GM13976 (cell line): ENCODE results near the gene DOCK11.

Experiments used
- DNase-seq: peaks from one replicate; pipeline ENCODE4 v3.0.0; 2012; ENCODE audit warnings: low spot score
- CTCF ChIP-seq: IDR thresholded peaks from 2 replicates; pipeline ENCODE4 v1.5.1; 2012; ENCODE audit warnings: borderline replicate concordance, mild to moderate bottlenecking; ENCODE audit not compliant: insufficient read depth; ENCODE audit errors: extremely low read depth, missing control alignments, control extremely low read depth
- in situ Hi-C: fragments of 300-500 bp; cut with MboI; formaldehyde crosslinking; loops from one replicate; pipeline ENCODE4 v1.12.0; 2022; ENCODE audit warnings: low sequenced_read_pairs, mixed read lengths, inconsistent platforms; ENCODE audit not compliant: unreplicated experiment

Gene DOCK11

GRCh38 chrX:118652717-118653116 lies 157.1 kb downstream of the DOCK11 start:
- no peak for TF ChIP-seq CTCF
- DNase-seq: no peak
- in situ Hi-C loops: no loop called here

- DNase-seq: no peak
- no peak for TF ChIP-seq CTCF
- in situ Hi-C loops: no loop called here
These were observed 158.7 kb downstream of the DOCK11 start for GRCh38 chrX:118654331-118654730.

- TF ChIP-seq CTCF: no peak
- in situ Hi-C loops: no loop called here
- no peak for DNase-seq
These were observed 160.1 kb downstream of the DOCK11 start for GRCh38 chrX:118655561-118656246.

GRCh38 chrX:118657413-118657812 lies 161.8 kb downstream of the DOCK11 start:
- no peak for TF ChIP-seq CTCF
- DNase-seq: no peak
- in situ Hi-C loops: no loop called here

GRCh38 chrX:118660085-118660484 lies 164.5 kb downstream of the DOCK11 start:
- in situ Hi-C loops: no loop called here
- no peak for DNase-seq
- no peak for TF ChIP-seq CTCF

- no peak for TF ChIP-seq CTCF
- in situ Hi-C loops: no loop called here
These were observed 169.6 kb downstream of the DOCK11 start for GRCh38 chrX:118665204-118665603.

DNA sequence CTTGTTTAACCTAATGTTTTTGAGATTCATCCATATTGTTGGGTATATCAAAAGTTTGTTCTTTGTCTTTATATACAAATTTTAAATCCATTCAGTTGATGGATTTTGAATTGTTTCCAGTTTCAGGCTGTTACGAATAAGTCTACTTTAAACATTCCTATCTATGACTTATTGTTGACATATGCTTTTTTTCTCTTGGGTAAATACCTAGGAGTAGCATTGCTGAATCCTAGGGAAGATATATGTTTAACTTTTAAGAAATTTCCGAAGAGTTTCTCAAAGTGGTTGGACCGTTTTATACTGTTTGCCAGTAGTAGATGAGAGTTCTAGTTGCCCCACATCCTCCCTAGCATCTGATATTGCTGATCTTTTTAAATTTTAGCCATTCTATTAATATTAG lies 170.9 kb downstream of the DOCK11 start:
- TF ChIP-seq CTCF: no peak
- in situ Hi-C loops: no loop called here
- DNase-seq: no peak

More at GRCh38 chrX:118665204-118665603, 169.6 kb downstream of the DOCK11 start:
- DNase-seq: no peak
